GM12878 (cell line): ENCODE results near the gene PPP1R11. TPM values are rescaled to one million over a fixed set of nuclear protein-coding genes. Genes with fewer than 3 reads are reported as not detected.

Experiments used
- ATAC-seq: fragments of 200-7000 bp; cut with Tn5 transposase; 3 replicates; pipeline ENCODE4 v1.9.1; 2020; ENCODE audit warnings: mild to moderate bottlenecking, moderate library complexity
- BruUV-seq: library from RNA; stranded (reverse); fragments of 400-500 nt; replicated peaks from 2 replicates; lab custom pipeline; 2021; lab: Mats Ljungman, UMichigan
- CTCF ChIA-PET: fragments of 300-600 bp; sonication (Branson Sonifier 250); formaldehyde crosslinking; extraction: SDS; loops from one replicate; lab custom pipeline; 2021; ENCODE audit warnings: inconsistent platforms; lab: Yijun Ruan, JAX
- POLR2A ChIA-PET: fragments of 350-600 bp; formaldehyde crosslinking; extraction: SDS; loops from one replicate; lab custom pipeline; 2021; ENCODE audit warnings: inconsistent platforms; lab: Charles Lee
- RAD21 ChIA-PET: fragments of 300-600 bp; sonication (Branson Sonifier 250); formaldehyde crosslinking; loops from one replicate; lab custom pipeline; 2023; ENCODE audit warnings: antibody characterized with exemption; ENCODE audit not compliant: unreplicated experiment; lab: Charles Lee
- SMC1A ChIA-PET: fragments of 300-600 bp; sonication (Branson Sonifier 250); formaldehyde crosslinking; loops from one replicate; lab custom pipeline; 2023; ENCODE audit not compliant: unreplicated experiment, uncharacterized antibody; lab: Charles Lee
- DNase-seq: peaks from one replicate; pipeline ENCODE4 v3.0.0-alpha.2; 2011; ENCODE audit warnings: low read depth, low spot score
- FAIRE-seq: peaks from 3 replicates; lab custom pipeline; 2011; peaks lifted over from hg19 to GRCh38; lab: Jason Lieb, UNC
- H2AFZ ChIP-seq: 2 replicates; pipeline ENCODE4 v1.6.0; 2011; ENCODE audit warnings: low read depth, low read length, control low read depth; ENCODE audit not compliant: control insufficient read depth
- H3K27ac ChIP-seq: 2 replicates; pipeline ENCODE4 v1.5.1; 2011; ENCODE audit warnings: control low read depth; ENCODE audit not compliant: control insufficient read depth, insufficient read depth
- H3K27me3 ChIP-seq, 2 experiments: replicated peaks in 1 of 2; 2 replicates each; pipeline versions ENCODE4 v1.6.0 to v1.6.1; 2011; ENCODE audit warnings: low read length in 1 of 2; ENCODE audit not compliant: control insufficient read depth in 2 of 2, insufficient read depth in 2 of 2
- H3K36me3 ChIP-seq, 2 experiments: 2 replicates each; pipeline ENCODE4 v1.5.1; 2011; ENCODE audit warnings: low read length in 1 of 2; ENCODE audit not compliant: control insufficient read depth in 2 of 2, insufficient read depth in 2 of 2
- H3K4me1 ChIP-seq: 2 replicates; pipeline ENCODE4 v1.6.1; 2011; ENCODE audit warnings: mild to moderate bottlenecking, low read length, moderate library complexity, mixed read lengths; ENCODE audit not compliant: control insufficient read depth, insufficient read depth
- H3K4me2 ChIP-seq: 2 replicates; pipeline ENCODE4 v1.6.0; 2011; ENCODE audit warnings: control low read depth; ENCODE audit not compliant: control insufficient read depth, insufficient read depth
- H3K4me3 ChIP-seq: fragments of 200-600 bp; sonication (generic); 2 replicates; pipeline ENCODE4 v1.5.1; 2016
- H3K79me2 ChIP-seq: 2 replicates; pipeline ENCODE4 v1.6.0; 2011; ENCODE audit warnings: low read length; ENCODE audit not compliant: control insufficient read depth, insufficient read depth
- H3K9ac ChIP-seq: 2 replicates; pipeline ENCODE4 v1.8.0; 2011; ENCODE audit warnings: low read length, control low read depth, mixed read lengths; ENCODE audit not compliant: control insufficient read depth, insufficient read depth
- H3K9me3 ChIP-seq: replicated peaks from 3 replicates; pipeline ENCODE4 v1.5.1; 2011; ENCODE audit warnings: mild to moderate bottlenecking, low read length; ENCODE audit not compliant: control insufficient read depth, insufficient read depth
- H4K20me1 ChIP-seq: 2 replicates; pipeline ENCODE4 v1.6.0; 2011; ENCODE audit not compliant: control insufficient read depth, insufficient read depth
- CEBPB ChIP-seq, 2 experiments: fragments of 150-350 bp in 1 of 2; IDR thresholded peaks; 2 replicates each; pipeline ENCODE4 v1.6.1; 2012 to 2014; ENCODE audit warnings: low read depth in 2 of 2, low read length in 2 of 2, borderline replicate concordance in 1 of 2, inconsistent platforms in 1 of 2
- CHD2 ChIP-seq: IDR thresholded peaks from 2 replicates; pipeline ENCODE4 v1.6.1; 2011; ENCODE audit warnings: low read depth, low read length, improper control_type of control experiment, borderline replicate concordance
- CHD4 ChIP-seq: fragments of 200-600 bp; sonication (generic); IDR thresholded peaks from 2 replicates; pipeline ENCODE4 v1.6.1; 2016; ENCODE audit warnings: mild to moderate bottlenecking
- CREB1 ChIP-seq: IDR thresholded peaks from 2 replicates; pipeline ENCODE4 v1.6.1; 2012; ENCODE audit warnings: low read depth, mild to moderate bottlenecking, inconsistent platforms
- EGR1 ChIP-seq, 2 experiments: IDR thresholded peaks; 1 replicate in 1 of 2; 2 replicates in 1 of 2; pipeline ENCODE4 v1.6.1; 2011 to 2012; ENCODE audit warnings: low read depth in 2 of 2, low read length in 2 of 2, borderline replicate concordance in 1 of 2, mild to moderate bottlenecking in 1 of 2, moderate library complexity in 1 of 2
- EP300 ChIP-seq, 2 experiments: fragments of 150-350 bp in 1 of 2; IDR thresholded peaks; 2 replicates each; pipeline ENCODE4 v1.6.1; 2011 to 2012; ENCODE audit warnings: low read depth in 2 of 2, low read length in 2 of 2, borderline replicate concordance in 1 of 2, improper control_type of control experiment in 1 of 2, inconsistent platforms in 1 of 2; ENCODE audit not compliant: control insufficient read depth in 1 of 2
- HDAC2 ChIP-seq: fragments of 200-600 bp; sonication (generic); IDR thresholded peaks from 2 replicates; pipeline ENCODE4 v1.6.1; 2017
- IRF4 ChIP-seq: IDR thresholded peaks from 2 replicates; pipeline ENCODE4 v1.6.1; 2011; ENCODE audit warnings: low read depth, low read length
- KLF5 ChIP-seq: fragments of 450-650 bp; IDR thresholded peaks from 2 replicates; pipeline ENCODE4 v1.6.1; 2014; ENCODE audit warnings: mild to moderate bottlenecking; ENCODE audit not compliant: partially characterized antibody
- NR2C2 ChIP-seq: IDR thresholded peaks from 2 replicates; pipeline ENCODE4 v1.6.1; 2011; ENCODE audit warnings: borderline replicate concordance, low read depth; ENCODE audit not compliant: control insufficient read depth, insufficient read length
- PML ChIP-seq: IDR thresholded peaks from 2 replicates; pipeline ENCODE4 v1.6.1; 2012; ENCODE audit warnings: low read length, inconsistent platforms
- TCF3 ChIP-seq: IDR thresholded peaks from 2 replicates; pipeline ENCODE4 v1.6.1; 2012; ENCODE audit warnings: low read depth, mild to moderate bottlenecking, low read length, borderline replicate concordance; ENCODE audit not compliant: insufficient read depth
- USF1 ChIP-seq: IDR thresholded peaks from 2 replicates; pipeline ENCODE4 v1.6.1; 2011; ENCODE audit warnings: borderline replicate concordance, low read depth, mild to moderate bottlenecking, moderate library complexity, mixed read lengths, low read length; ENCODE audit not compliant: insufficient read depth; ENCODE audit errors: extremely low read length
- ZBTB11 ChIP-seq: fragments of 450-650 bp; formaldehyde crosslinking; IDR thresholded peaks from 2 replicates; pipeline ENCODE4 v1.5.0; 2022; ENCODE audit warnings: mild to moderate bottlenecking, missing genetic modification characterization
- WGBS: methylation state at CpG from one replicate; pipeline ENCODE4 v1.1.6; 2016; ENCODE audit warnings: low lambda C conversion rate; ENCODE audit not compliant: insufficient replicate concordance, insufficient coverage; ENCODE audit errors: missing lambda C conversion rate; 5-methylcytosine and 5-hydroxymethylcytosine counted together
- in situ Hi-C: fragments of 300-500 bp; cut with MboI; formaldehyde crosslinking; loops from 9 replicates; pipeline ENCODE4 v1.14.3; 2018; ENCODE audit warnings: mixed read lengths
- intact Hi-C: fragments of 100-400 bp; cut with micrococcal nuclease; formaldehyde crosslinking; loops from one replicate; pipeline ENCODE4 v1.14.2; 2022; ENCODE audit not compliant: unreplicated experiment
- polyA plus RNA-seq, 11 experiments: library from polyadenylated mRNA; depleted of rRNA in 4 of 11; unstranded in 6 of 11; stranded (reverse) in 5 of 11; fragments of >200 nt; fragmentation: Nextera tagmentation in 4 of 11; fragmentation: Illumina TruSeq in 1 of 11; extraction: Ambion mirVana in 4 of 11; extraction: Trizol in 1 of 11; gene quantifications; 1 replicate in 1 of 11; 2 replicates in 10 of 11; pipeline versions ENCODE4 v1.2.1 to v1.2.3, GENCODE V29; 2011 to 2016; ENCODE audit warnings: inconsistent platforms in 2 of 11, missing spikeins in 2 of 11, low read depth in 1 of 11
- total RNA-seq, 4 experiments: library from RNA; depleted of rRNA in 3 of 4; stranded (reverse); fragments of >200 nt in 3 of 4; fragmentation: Illumina TruSeq in 1 of 4; extraction: Trizol in 1 of 4; gene quantifications; 2 replicates each; pipeline versions ENCODE4 v1.2.1 to v1.2.3, GENCODE V29; 2013 to 2021
- TF ChIP-seq, protein P1 (sequence below): fragments of 450-650 bp; formaldehyde crosslinking; IDR thresholded peaks from 2 replicates; pipeline ENCODE4 v1.4.0; 2020; ENCODE audit warnings: mild to moderate bottlenecking, moderate library complexity

The PPP1R11 gene
- total and polyA plus RNA-seq, 10 of the 15 experiments (the other 5 are each of a cell fraction or from before 2014, with no cell fraction given), result 12.6 to 56.1 (median 33.5) TPM

DNA sequence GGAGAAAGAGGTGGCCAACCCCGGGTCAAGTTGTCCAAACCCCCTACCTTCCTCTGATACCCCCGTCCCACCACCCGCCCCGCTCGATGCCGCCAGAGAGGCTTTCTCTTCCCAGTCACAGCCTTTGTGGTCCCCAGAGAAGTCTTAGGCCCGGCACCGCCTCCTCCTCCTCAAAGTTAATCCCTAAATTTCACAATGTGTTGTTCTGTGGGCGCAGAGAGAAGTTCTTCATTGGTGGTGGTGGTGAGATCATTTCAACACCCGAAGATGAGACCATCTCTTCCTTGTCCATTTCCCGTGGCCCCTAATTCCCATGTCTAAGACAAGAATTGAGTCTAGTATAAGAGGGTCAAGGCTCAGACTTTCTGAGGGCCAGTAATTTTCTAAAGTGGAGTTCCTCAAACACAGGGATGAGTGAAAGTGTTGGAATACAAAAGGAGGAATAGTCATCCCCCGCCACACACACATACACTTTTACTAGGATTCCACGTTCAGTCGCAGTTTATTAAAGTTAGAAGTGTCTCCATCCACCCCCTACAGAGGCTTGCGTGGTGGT, 35.5 kb downstream of the PPP1R11 start:
- H3K9ac ChIP-seq, result no peak overlapping the region
- intact Hi-C loops, result no loop called here
- DNase-seq, result no peak
- FAIRE-seq, result no peak
- no TSS peak for BruUV-seq
- H3K27me3 ChIP-seq, result peaks cover 12 to 27% of the 10 kb centered on the region in 2 experiments
- H2AFZ ChIP-seq, result no peak overlapping the region; the same call in 1 of the 2 replicates
- H3K4me1 ChIP-seq, result peaks cover 19% of the 10 kb centered on the region
- in situ Hi-C loops, result no loop called here
- ChIA-PET SMC1A (interaction anchor here (0.9 to 16.6 kb wide), 13 partner anchors 8 to 111 kb away, joined by 3 to 647 read pairs (median 8); partner anchors contain the start of genes PPP1R11, TRIM26, TRIM31 and TRIM40), POLR2A (interaction anchor here (0.9 to 5.0 kb wide), 4 partner anchors 22 to 35 kb away, joined by 3 to 54 read pairs (median 22); partner anchors contain the start of gene PPP1R11), CTCF (interaction anchor here (0.9 to 6.6 kb wide), 28 partner anchors 11 to 455 kb away, joined by 3 to 561 read pairs (median 5); partner anchors contain the start of genes POLR1H, PPP1R11, TRIM10 and TRIM26), RAD21 (interaction anchor here (0.8 to 9.0 kb wide), 22 partner anchors 8 to 254 kb away, joined by 3 to 333 read pairs (median 4); partner anchors contain the start of genes POLR1H, PPP1R11, TRIM26 and TRIM31)
- H3K79me2 ChIP-seq, result no peaks in the 10 kb centered on the region
- H3K4me2 ChIP-seq, result peak overlapping the region; percentile 49; the same call in 1 of the 2 replicates
- no peaks in the 10 kb centered on the region for H3K36me3 ChIP-seq
- no peak overlapping the region for H3K27ac ChIP-seq
- no peaks in the 10 kb centered on the region for H3K9me3 ChIP-seq
- 28% methylated on average over 15 of the region's 15 CpGs for WGBS
- H4K20me1 ChIP-seq, result no peaks in the 10 kb centered on the region
- no peak overlapping the region for H3K4me3 ChIP-seq
- peak; percentile 32 for ATAC-seq
- TF ChIP-seq CHD2 (no peak), HDAC2 (no peak), EP300 (IDR thresholded peaks at IDR 0.05; ENCODE audit: borderline replicate concordance in 1 of 2, control insufficient read depth in 1 of 2, low read depth in 2 of 2, low read length in 2 of 2) (no peak), ZBTB11 (CRISPR knock-in tag) (no peak), IRF4 (no peak), NR2C2 (no peak), USF1 (no peak), KLF5 (no peak), EGR1 (IDR thresholded peaks at IDR 0.05; ENCODE audit: borderline replicate concordance in 1 of 2, low read depth in 2 of 2, low read length in 2 of 2) (no peak), CREB1 (no peak), TCF3 (no peak), PML (no peak), CEBPB (IDR thresholded peaks at IDR 0.05; ENCODE audit: borderline replicate concordance in 1 of 2, low read depth in 2 of 2, low read length in 2 of 2) (no peak), CHD4 (no peak)
- TF ChIP-seq, protein P1, sequence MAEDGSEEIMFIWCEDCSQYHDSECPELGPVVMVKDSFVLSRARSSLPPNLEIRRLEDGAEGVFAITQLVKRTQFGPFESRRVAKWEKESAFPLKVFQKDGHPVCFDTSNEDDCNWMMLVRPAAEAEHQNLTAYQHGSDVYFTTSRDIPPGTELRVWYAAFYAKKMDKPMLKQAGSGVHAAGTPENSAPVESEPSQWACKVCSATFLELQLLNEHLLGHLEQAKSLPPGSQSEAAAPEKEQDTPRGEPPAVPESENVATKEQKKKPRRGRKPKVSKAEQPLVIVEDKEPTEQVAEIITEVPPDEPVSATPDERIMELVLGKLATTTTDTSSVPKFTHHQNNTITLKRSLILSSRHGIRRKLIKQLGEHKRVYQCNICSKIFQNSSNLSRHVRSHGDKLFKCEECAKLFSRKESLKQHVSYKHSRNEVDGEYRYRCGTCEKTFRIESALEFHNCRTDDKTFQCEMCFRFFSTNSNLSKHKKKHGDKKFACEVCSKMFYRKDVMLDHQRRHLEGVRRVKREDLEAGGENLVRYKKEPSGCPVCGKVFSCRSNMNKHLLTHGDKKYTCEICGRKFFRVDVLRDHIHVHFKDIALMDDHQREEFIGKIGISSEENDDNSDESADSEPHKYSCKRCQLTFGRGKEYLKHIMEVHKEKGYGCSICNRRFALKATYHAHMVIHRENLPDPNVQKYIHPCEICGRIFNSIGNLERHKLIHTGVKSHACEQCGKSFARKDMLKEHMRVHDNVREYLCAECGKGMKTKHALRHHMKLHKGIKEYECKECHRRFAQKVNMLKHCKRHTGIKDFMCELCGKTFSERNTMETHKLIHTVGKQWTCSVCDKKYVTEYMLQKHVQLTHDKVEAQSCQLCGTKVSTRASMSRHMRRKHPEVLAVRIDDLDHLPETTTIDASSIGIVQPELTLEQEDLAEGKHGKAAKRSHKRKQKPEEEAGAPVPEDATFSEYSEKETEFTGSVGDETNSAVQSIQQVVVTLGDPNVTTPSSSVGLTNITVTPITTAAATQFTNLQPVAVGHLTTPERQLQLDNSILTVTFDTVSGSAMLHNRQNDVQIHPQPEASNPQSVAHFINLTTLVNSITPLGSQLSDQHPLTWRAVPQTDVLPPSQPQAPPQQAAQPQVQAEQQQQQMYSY (CRISPR knock-in tag), result no peak
